Activated T-helper 1 cell treated with Interleukin-2 at 50 U/mL for 16 hours (primary cell): ENCODE results near the gene ACKR2.
"Not testable (repeated sequence)": the region's sequence is repeated elsewhere in the genome, so short reads cannot be mapped to it uniquely, and the experiment has no call there.

Experiments
- DNase-seq: peaks from one replicate; pipeline ENCODE4 v3.0.0-alpha.2; 2020; ENCODE audit warnings: low read depth

Gene ACKR2

DNA sequence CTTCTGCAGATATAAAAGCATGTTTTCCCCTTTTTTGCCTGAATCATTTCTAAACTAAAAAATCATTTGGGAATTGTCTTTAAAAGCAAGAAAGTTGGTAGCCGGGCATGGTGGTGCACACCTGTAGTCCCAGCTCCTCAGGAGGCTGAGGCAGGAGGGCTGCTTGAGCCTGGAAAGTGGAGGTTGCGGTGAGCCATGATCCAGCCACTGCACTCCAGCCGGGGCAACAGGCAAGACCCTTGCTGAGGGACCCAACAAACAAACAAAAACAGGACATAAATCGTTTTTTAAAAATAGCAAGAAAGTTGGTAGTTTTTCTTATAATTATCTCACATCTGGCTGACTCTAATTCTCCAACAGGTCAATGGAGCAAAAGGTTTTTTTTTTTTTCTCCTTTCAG is 7.5 kb upstream of the ACKR2 start:
- no peak for DNase-seq

- DNase-seq: no peak
These were observed 6.3 kb upstream of the ACKR2 start for GRCh38 chr3:42802876-42803413.

- peak; percentile 5 for DNase-seq
These were observed 5.7 kb upstream of the ACKR2 start for GRCh38 chr3:42803414-42804105.

GRCh38 chr3:42804106-42804830 is 5.0 kb upstream of the ACKR2 start, which contains the start of gene HIGD1A:
TSS of gene HIGD1A (minus strand) at chr3:42804490. CDS start at chr3:42794253, 10,237 bp downstream.
- peak; percentile 86 for DNase-seq

- DNase-seq: no peak
These were observed 4.5 kb upstream of the ACKR2 start for GRCh38 chr3:42804831-42805132.

GRCh38 chr3:42805141-42805821 is 4.0 kb upstream of the ACKR2 start:
- no peak for DNase-seq

DNA sequence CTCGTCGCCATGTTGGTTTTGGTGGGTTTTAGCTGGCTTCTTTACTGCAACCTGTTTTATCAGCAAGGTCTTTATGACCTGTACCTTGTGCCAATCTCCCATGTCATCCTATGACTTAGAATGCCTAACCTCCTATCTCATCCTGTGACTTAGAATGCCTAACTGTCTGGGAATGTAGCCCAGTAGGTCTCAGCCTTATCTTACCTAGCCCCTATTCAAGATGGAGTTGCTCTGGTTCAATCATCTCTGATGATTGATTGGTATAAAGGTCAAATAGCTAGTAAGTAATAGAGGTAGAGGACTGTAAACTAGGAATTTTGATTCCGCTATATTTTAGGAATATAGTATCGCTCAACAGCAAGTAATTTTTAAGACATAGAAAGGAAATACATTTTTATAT is 1.3 kb upstream of the ACKR2 start:
- DNase-seq: no peak

DNA sequence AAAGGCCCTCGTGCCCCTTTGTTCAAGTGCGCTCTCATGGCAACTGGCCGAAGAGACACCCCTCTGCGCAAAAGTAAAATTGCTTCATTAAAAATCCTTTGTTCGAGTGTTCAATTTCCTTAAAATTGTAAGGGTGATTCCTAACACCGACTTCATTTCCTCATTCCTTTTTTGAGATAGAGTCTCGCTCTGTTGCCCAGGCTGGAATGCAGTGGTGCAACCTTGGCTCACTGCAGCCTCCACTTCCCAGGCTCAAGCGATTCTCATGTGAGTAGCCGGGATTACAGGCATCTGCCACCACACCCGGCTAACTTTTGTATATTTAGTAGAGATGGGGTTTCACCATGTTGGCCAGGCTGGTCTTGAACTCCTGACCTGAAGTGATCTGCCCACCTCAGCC is 1.5 kb downstream of the ACKR2 start:
- not testable (repeated sequence) for DNase-seq

- DNase-seq: not testable (repeated sequence)
These were observed 2.1 kb downstream of the ACKR2 start for GRCh38 chr3:42811118-42811883.

- DNase-seq: no peak
These were observed 5.0 kb downstream of the ACKR2 start for GRCh38 chr3:42814246-42814645.

GRCh38 chr3:42814914-42815507 is 5.8 kb downstream of the ACKR2 start:
- DNase-seq: no peak

DNA sequence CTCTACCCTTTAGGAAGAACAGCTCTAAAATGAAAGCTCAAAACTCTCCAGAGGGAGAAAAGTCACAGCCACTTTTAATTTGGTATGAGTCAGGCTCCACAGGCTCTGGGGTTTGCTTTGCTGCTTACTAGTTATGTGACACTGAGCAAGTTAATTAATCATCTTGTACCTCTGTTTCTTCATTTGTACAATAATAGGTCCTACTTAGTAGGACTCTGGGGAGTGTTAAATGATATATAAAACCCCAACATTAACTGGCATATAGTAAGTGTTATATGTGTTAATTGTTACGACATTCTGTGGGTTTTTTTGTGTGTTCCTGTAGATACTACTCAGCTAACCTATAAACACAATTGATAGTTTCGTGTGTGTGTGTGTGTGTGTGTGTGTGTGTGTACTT is 6.6 kb downstream of the ACKR2 start:
- no peak for DNase-seq

DNA sequence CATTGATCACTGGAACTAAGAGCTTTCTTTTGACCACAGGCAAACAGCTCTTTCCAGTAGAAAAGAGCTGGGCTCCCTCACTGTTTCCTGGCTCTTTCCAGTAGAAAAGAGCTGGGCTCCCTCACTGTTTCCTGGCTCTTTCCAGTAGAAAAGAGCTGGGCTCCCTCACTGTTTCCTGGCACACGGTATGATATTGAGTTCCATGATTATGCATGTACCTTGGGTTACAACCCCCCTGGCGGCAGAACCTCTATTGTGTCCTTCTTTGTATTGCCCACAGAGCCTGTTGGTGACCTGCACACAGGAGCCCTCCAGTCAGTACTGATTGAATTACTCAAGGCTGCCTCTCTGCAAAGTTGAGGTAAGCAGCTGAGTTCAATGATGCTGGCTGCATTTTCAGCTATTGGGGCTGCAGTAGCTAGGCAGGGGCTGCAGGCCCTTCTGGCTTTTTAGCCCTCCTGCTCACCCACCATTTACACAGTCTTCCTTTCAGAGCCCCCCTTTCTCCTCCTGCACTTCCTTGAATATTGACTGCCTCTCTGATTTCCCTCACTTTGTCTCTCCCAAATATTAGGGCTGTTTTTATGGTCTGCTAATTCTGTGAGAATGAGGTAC is 10.2 kb downstream of the ACKR2 start:
- DNase-seq: no peak

- DNase-seq: no peak
These were observed 11.5 kb downstream of the ACKR2 start for GRCh38 chr3:42820746-42821051.

DNA sequence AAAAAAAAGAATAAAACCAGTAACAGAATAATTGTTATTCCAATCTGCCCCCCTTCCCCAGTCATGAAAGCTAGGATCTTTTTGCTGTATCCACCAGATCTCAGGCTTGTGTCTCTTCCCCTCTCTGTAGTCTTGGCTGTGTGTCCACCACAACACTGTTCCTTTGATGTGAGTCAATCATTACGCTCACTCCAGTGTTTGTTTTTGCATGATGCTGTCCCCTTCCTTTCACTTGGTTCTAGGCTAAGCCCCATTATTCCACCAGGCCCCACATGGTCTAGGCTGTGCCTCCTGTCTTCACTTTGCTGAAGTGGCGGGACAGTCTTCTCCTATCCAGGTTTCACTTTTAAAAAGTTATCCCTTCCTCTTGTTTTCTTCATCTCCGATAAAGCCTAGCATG is 13.6 kb downstream of the ACKR2 start:
- no peak for DNase-seq

DNA sequence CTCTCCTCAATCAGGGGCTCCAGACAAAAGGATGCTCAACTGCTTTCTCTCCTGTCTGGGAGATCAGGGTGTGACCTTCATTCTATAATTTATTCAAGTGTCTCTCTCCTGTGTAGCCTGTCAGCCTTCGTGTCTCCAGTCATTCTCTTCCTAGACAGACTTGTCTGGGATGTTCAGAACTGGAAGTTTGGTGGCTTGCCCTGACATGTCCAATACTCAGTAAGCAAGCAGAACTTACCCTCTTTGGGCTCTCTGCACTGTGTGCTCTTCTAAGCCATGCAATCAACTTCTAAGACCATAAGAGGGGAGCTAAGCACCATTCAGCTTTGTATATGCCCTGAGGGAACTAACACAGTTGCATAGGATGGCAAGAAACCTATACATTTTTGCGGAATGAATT is 14.1 kb downstream of the ACKR2 start:
- no peak for DNase-seq

- DNase-seq: no peak
These were observed 16.9 kb downstream of the ACKR2 start for GRCh38 chr3:42826141-42826540.

DNA sequence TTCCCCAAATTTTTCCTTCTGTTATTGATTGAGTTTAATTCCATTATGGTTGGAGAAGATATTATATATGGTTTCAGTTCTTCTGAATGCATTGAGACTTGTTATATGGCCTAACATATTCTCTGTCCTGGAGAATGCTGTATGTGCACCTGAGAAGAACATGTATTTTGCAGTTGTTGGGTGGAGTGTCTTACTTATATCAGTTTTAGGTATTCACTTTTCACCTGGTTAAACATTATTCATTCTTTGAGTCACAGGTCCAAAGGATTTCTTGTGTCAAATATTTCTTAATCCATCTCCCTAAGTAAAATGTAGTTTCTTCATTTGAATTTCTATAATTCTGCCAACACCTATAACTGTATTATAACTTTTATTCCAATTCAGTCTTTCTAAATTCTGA is 17.8 kb downstream of the ACKR2 start:
- no peak for DNase-seq

DNA sequence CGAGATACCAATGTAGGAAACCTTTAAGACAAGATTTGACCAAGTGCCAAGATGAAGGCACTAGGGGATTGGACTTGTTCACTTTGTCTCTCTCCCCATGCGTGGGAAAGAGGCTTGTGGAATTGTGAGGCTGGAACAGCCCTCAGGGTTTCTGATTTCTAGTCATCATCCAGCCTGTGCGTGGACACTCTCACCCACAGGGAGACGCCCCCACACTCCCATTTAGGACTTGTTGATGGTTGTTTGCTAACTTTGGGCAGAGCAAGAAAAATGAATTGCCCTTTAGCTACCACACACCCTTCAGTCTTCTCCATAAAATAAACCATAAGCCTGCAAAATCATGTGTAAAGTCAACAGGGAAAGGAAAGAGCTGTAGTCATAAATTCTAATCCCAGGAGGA is 18.4 kb downstream of the ACKR2 start:
- no peak for DNase-seq

- DNase-seq: no peak
These were observed 19.9 kb downstream of the ACKR2 start for GRCh38 chr3:42829083-42829627.
